GM19193 (cell line): Measurements from ENCODE around the gene PABPC1L.

Source experiments
- POLR2A ChIP-seq: IDR thresholded peaks from 4 replicates; pipeline ENCODE4 v1.6.1; 2011; ENCODE audit not compliant: insufficient read depth, insufficient read length; ENCODE audit errors: extremely low read depth

PABPC1L gene

GRCh38 chr20:44928595-44928994, 18.7 kb downstream of the PABPC1L start:
- no peak for TF ChIP-seq POLR2A

- no peak for TF ChIP-seq POLR2A
Observed at GRCh38 chr20:44930517-44931168, 20.8 kb downstream of the PABPC1L start.

- no peak for TF ChIP-seq POLR2A
Observed at GRCh38 chr20:44931911-44932310, 22.1 kb downstream of the PABPC1L start.

GRCh38 chr20:44932916-44933315, 23.1 kb downstream of the PABPC1L start:
- no peak for TF ChIP-seq POLR2A

GRCh38 chr20:44936510-44936909, 26.6 kb downstream of the PABPC1L start:
- TF ChIP-seq POLR2A = no peak

- no peak for TF ChIP-seq POLR2A
Observed at GRCh38 chr20:44938637-44939036, 28.8 kb downstream of the PABPC1L start.

GRCh38 chr20:44941120-44941691, 31.3 kb downstream of the PABPC1L start:
- no peak for TF ChIP-seq POLR2A

- TF ChIP-seq POLR2A = no peak
Observed at GRCh38 chr20:44942264-44942973, 32.6 kb downstream of the PABPC1L start.

- no peak for TF ChIP-seq POLR2A
Observed at GRCh38 chr20:44943828-44944227, 34.0 kb downstream of the PABPC1L start.

- TF ChIP-seq POLR2A = no peak
Observed at GRCh38 chr20:44945261-44945660, 35.4 kb downstream of the PABPC1L start.

GRCh38 chr20:44946271-44946852, 36.5 kb downstream of the PABPC1L start:
- TF ChIP-seq POLR2A = no peak

- no peak for TF ChIP-seq POLR2A
Observed at GRCh38 chr20:44948107-44948506, 38.2 kb downstream of the PABPC1L start.

- TF ChIP-seq POLR2A = no peak
Observed at GRCh38 chr20:44948513-44948912, 38.7 kb downstream of the PABPC1L start.

- no peak for TF ChIP-seq POLR2A
Observed at GRCh38 chr20:44950368-44950767, 40.5 kb downstream of the PABPC1L start.

- no peak for TF ChIP-seq POLR2A
Observed at GRCh38 chr20:44952731-44953130, 42.9 kb downstream of the PABPC1L start.

- no peak for TF ChIP-seq POLR2A
Observed at GRCh38 chr20:44954211-44954610, 44.4 kb downstream of the PABPC1L start.
